Epithelial cell of esophagus (primary cell): ENCODE results near the gene SLC66A2.
A peak's percentile ranks its signal among the peaks of the same experiment; 100 is the strongest.

Source experiments
- DNase-seq: peaks from one replicate; pipeline ENCODE4 v3.0.0; 2010; ENCODE audit warnings: low read depth
- H3K4me3 ChIP-seq: 2 replicates; pipeline ENCODE4 v1.5.1; 2011; ENCODE audit warnings: mild to moderate bottlenecking, low read length, control low read depth
- CTCF ChIP-seq: IDR thresholded peaks from 2 replicates; pipeline ENCODE4 v1.5.1; 2011; ENCODE audit warnings: low read depth, mild to moderate bottlenecking, low read length, control low read depth, inconsistent platforms; ENCODE audit not compliant: insufficient read depth; ENCODE audit errors: missing control alignments

The SLC66A2 gene

GRCh38 chr18:79936641-79937040 is 14.8 kb downstream of the SLC66A2 start:
- no peak for DNase-seq
- no peak overlapping the region for H3K4me3 ChIP-seq
- no peak for TF ChIP-seq CTCF

GRCh38 chr18:79935925-79936324 is 15.5 kb downstream of the SLC66A2 start:
- no peak for TF ChIP-seq CTCF
- H3K4me3 ChIP-seq: no peak overlapping the region
- DNase-seq: no peak

GRCh38 chr18:79935499-79935898 is 16.0 kb downstream of the SLC66A2 start:
- no peak overlapping the region for H3K4me3 ChIP-seq
- no peak for DNase-seq
- TF ChIP-seq CTCF: no peak

- no peak overlapping the region for H3K4me3 ChIP-seq
- no peak for DNase-seq
- no peak for TF ChIP-seq CTCF
Observed at GRCh38 chr18:79935098-79935480, 16.4 kb downstream of the SLC66A2 start.

GRCh38 chr18:79934311-79935097 is 16.9 kb downstream of the SLC66A2 start:
- H3K4me3 ChIP-seq: no peak overlapping the region
- no peak for DNase-seq
- peak; percentile 4 for TF ChIP-seq CTCF

- TF ChIP-seq CTCF: no peak
- no peak overlapping the region for H3K4me3 ChIP-seq
- DNase-seq: no peak
Observed at GRCh38 chr18:79933765-79934164, 17.7 kb downstream of the SLC66A2 start.

GRCh38 chr18:79932907-79933306 is 18.5 kb downstream of the SLC66A2 start:
- no peak overlapping the region for H3K4me3 ChIP-seq
- no peak for TF ChIP-seq CTCF
- DNase-seq: no peak
